Immature natural killer cell (primary cell): ENCODE data around the gene VAC14. TPM values are rescaled to one million over a fixed set of nuclear protein-coding genes. Genes with fewer than 3 reads are reported as not detected.
A peak's percentile ranks its signal among the peaks of the same experiment; 100 is the strongest.

Source experiments
- DNase-seq, 3 donors: peaks; one replicate each; pipeline ENCODE4 v3.0.0; 2022; ENCODE audit warnings: mixed read lengths in 1 of 3
- H3K27ac Mint-ChIP-seq, 6 donors: one replicate each; pipeline ENCODE4 v1.8.0; 2020; ENCODE audit warnings: mixed read lengths in 6 of 6, mild to moderate bottlenecking in 5 of 6, inconsistent platforms in 4 of 6, moderate library complexity in 3 of 6
- H3K27me3 Mint-ChIP-seq, 3 donors: one replicate each; pipeline ENCODE4 v1.8.0; 2020 to 2021; ENCODE audit warnings: low read depth in 3 of 3, mild to moderate bottlenecking in 3 of 3, mixed read lengths in 3 of 3, moderate library complexity in 3 of 3, inconsistent platforms in 1 of 3
- H3K36me3 Mint-ChIP-seq, 3 donors: one replicate each; pipeline ENCODE4 v1.8.0; 2020; ENCODE audit warnings: mixed read lengths in 3 of 3, inconsistent platforms in 2 of 3, mild to moderate bottlenecking in 2 of 3
- H3K4me1 Mint-ChIP-seq, 2 donors: one replicate each; pipeline ENCODE4 v1.8.0; 2020; ENCODE audit warnings: inconsistent platforms in 2 of 2, mild to moderate bottlenecking in 2 of 2, mixed read lengths in 2 of 2, moderate library complexity in 1 of 2
- H3K4me3 Mint-ChIP-seq, 5 donors: one replicate each; pipeline ENCODE4 v1.8.0; 2020; ENCODE audit warnings: mild to moderate bottlenecking in 5 of 5, mixed read lengths in 5 of 5, inconsistent platforms in 3 of 5, moderate library complexity in 3 of 5
- H3K9me3 Mint-ChIP-seq, 6 donors: one replicate each; pipeline ENCODE4 v1.8.0; 2020; ENCODE audit warnings: mild to moderate bottlenecking in 6 of 6, mixed read lengths in 6 of 6, inconsistent platforms in 4 of 6, moderate library complexity in 3 of 6
- polyA plus RNA-seq, 3 donors: library from polyadenylated mRNA; unstranded; fragments of 300-500 nt; fragmentation: Illumina TruSeq; gene quantifications; one replicate each; pipeline ENCODE4 v1.2.3, GENCODE V29; 2021

Gene VAC14
- polyA plus RNA-seq, 3 donors from 2014 or later = 19.1 to 42.2 (median 28.1) TPM

GRCh38 chr16:70703041-70703834, 97.7 kb downstream of the VAC14 start:
- H3K4me3 Mint-ChIP-seq = no peak overlapping the region
- H3K9me3 Mint-ChIP-seq = no peaks in the 10 kb centered on the region
- no peak for DNase-seq
- no peak overlapping the region for H3K27ac Mint-ChIP-seq
- H3K4me1 Mint-ChIP-seq = peaks cover 4% of the 10 kb centered on the region in 2 donors
- peaks cover 0 to 2% (median 0%) of the 10 kb centered on the region in 3 donors for H3K27me3 Mint-ChIP-seq
- H3K36me3 Mint-ChIP-seq = peaks cover 0 to 3% (median 0%) of the 10 kb centered on the region in 3 donors

- H3K9me3 Mint-ChIP-seq = no peaks in the 10 kb centered on the region
- peaks cover 0 to 2% (median 0%) of the 10 kb centered on the region in 3 donors for H3K27me3 Mint-ChIP-seq
- H3K36me3 Mint-ChIP-seq = no peaks in the 10 kb centered on the region
- no peak for DNase-seq
- no peak overlapping the region for H3K27ac Mint-ChIP-seq
- no peak overlapping the region for H3K4me3 Mint-ChIP-seq
- H3K4me1 Mint-ChIP-seq = peaks cover 4% of the 10 kb centered on the region in 2 donors
Observed at GRCh38 chr16:70702624-70703023, 98.3 kb downstream of the VAC14 start.

GRCh38 chr16:70701998-70702397, 99.0 kb downstream of the VAC14 start:
- Mint-ChIP-seq H3K4me1 (peaks cover 6 to 7% of the 10 kb centered on the region in 2 donors), H3K36me3 (no peaks in the 10 kb centered on the region), H3K27me3 (peaks cover 0 to 2% (median 0%) of the 10 kb centered on the region in 3 donors), H3K27ac (peak overlapping the region in 1 of 6 donors; percentile 40), H3K4me3 (no peak overlapping the region), H3K9me3 (no peaks in the 10 kb centered on the region)
- DNase-seq = no peak

GRCh38 chr16:70701596-70701995, 99.4 kb downstream of the VAC14 start:
- no peak for DNase-seq
- no peaks in the 10 kb centered on the region for H3K36me3 Mint-ChIP-seq
- no peak overlapping the region for H3K4me3 Mint-ChIP-seq
- no peaks in the 10 kb centered on the region for H3K9me3 Mint-ChIP-seq
- H3K4me1 Mint-ChIP-seq = peaks cover 7 to 11% of the 10 kb centered on the region in 2 donors
- peaks cover 0 to 2% (median 0%) of the 10 kb centered on the region in 3 donors for H3K27me3 Mint-ChIP-seq
- no peak overlapping the region for H3K27ac Mint-ChIP-seq

- Mint-ChIP-seq H3K9me3 (no peaks in the 10 kb centered on the region), H3K4me3 (no peak overlapping the region), H3K27ac (peak overlapping the region in 1 of 6 donors; percentile 4), H3K36me3 (no peaks in the 10 kb centered on the region), H3K27me3 (peaks cover 0 to 2% (median 0%) of the 10 kb centered on the region in 3 donors), H3K4me1 (peaks cover 11 to 13% of the 10 kb centered on the region in 2 donors)
- no peak for DNase-seq
Observed at GRCh38 chr16:70701036-70701435, 99.9 kb downstream of the VAC14 start.

GRCh38 chr16:70700101-70701020, 100.6 kb downstream of the VAC14 start:
- Mint-ChIP-seq H3K4me1 (peaks cover 16 to 20% of the 10 kb centered on the region in 2 donors), H3K27me3 (no peaks in the 10 kb centered on the region), H3K27ac (no peak overlapping the region), H3K9me3 (no peaks in the 10 kb centered on the region), H3K4me3 (no peak overlapping the region), H3K36me3 (no peaks in the 10 kb centered on the region)
- no peak for DNase-seq

- Mint-ChIP-seq H3K9me3 (no peaks in the 10 kb centered on the region), H3K27me3 (no peaks in the 10 kb centered on the region), H3K36me3 (no peaks in the 10 kb centered on the region), H3K4me3 (no peak overlapping the region), H3K27ac (no peak overlapping the region), H3K4me1 (peaks cover 19 to 22% of the 10 kb centered on the region in 2 donors)
- DNase-seq = no peak
Observed at GRCh38 chr16:70699696-70700095, 101.3 kb downstream of the VAC14 start.

GRCh38 chr16:70698901-70699300, 102.1 kb downstream of the VAC14 start:
- H3K36me3 Mint-ChIP-seq = no peaks in the 10 kb centered on the region
- H3K9me3 Mint-ChIP-seq = no peaks in the 10 kb centered on the region
- no peak for DNase-seq
- H3K27ac Mint-ChIP-seq = no peak overlapping the region
- H3K4me1 Mint-ChIP-seq = peaks cover 19 to 22% of the 10 kb centered on the region in 2 donors
- H3K27me3 Mint-ChIP-seq = no peaks in the 10 kb centered on the region
- H3K4me3 Mint-ChIP-seq = no peak overlapping the region

- H3K4me1 Mint-ChIP-seq = peaks cover 19 to 22% of the 10 kb centered on the region in 2 donors
- H3K27ac Mint-ChIP-seq = peak overlapping the region in 1 of 6 donors; percentile 21
- DNase-seq = no peak
- H3K9me3 Mint-ChIP-seq = no peaks in the 10 kb centered on the region
- H3K36me3 Mint-ChIP-seq = no peaks in the 10 kb centered on the region
- no peaks in the 10 kb centered on the region for H3K27me3 Mint-ChIP-seq
- no peak overlapping the region for H3K4me3 Mint-ChIP-seq
Observed at GRCh38 chr16:70697594-70698170, 103.3 kb downstream of the VAC14 start.

GRCh38 chr16:70696952-70697593, 103.9 kb downstream of the VAC14 start:
- H3K27ac Mint-ChIP-seq = no peak overlapping the region
- no peak for DNase-seq
- no peak overlapping the region for H3K4me3 Mint-ChIP-seq
- no peaks in the 10 kb centered on the region for H3K27me3 Mint-ChIP-seq
- H3K9me3 Mint-ChIP-seq = no peaks in the 10 kb centered on the region
- no peaks in the 10 kb centered on the region for H3K36me3 Mint-ChIP-seq
- H3K4me1 Mint-ChIP-seq = peaks cover 19 to 22% of the 10 kb centered on the region in 2 donors

GRCh38 chr16:70696355-70696754, 104.6 kb downstream of the VAC14 start:
- H3K36me3 Mint-ChIP-seq = no peaks in the 10 kb centered on the region
- H3K27me3 Mint-ChIP-seq = no peaks in the 10 kb centered on the region
- H3K4me1 Mint-ChIP-seq = peaks cover 19 to 22% of the 10 kb centered on the region in 2 donors
- no peak for DNase-seq
- H3K9me3 Mint-ChIP-seq = no peaks in the 10 kb centered on the region
- no peak overlapping the region for H3K4me3 Mint-ChIP-seq
- H3K27ac Mint-ChIP-seq = no peak overlapping the region

- Mint-ChIP-seq H3K36me3 (no peaks in the 10 kb centered on the region), H3K9me3 (no peaks in the 10 kb centered on the region), H3K4me1 (peaks cover 17 to 22% of the 10 kb centered on the region in 2 donors), H3K4me3 (peak overlapping the region in 2 of 5 donors; percentile 18 to 61), H3K27me3 (no peaks in the 10 kb centered on the region), H3K27ac (peak overlapping the region in 4 of 6 donors; percentile 7 to 75 (median 38))
- DNase-seq = peak in 1 of 3 donors; percentile 13
Observed at GRCh38 chr16:70695331-70696070, 105.5 kb downstream of the VAC14 start.

GRCh38 chr16:70694868-70695218, 106.1 kb downstream of the VAC14 start:
- H3K4me1 Mint-ChIP-seq = peaks cover 17 to 22% of the 10 kb centered on the region in 2 donors
- no peak overlapping the region for H3K4me3 Mint-ChIP-seq
- no peak for DNase-seq
- no peaks in the 10 kb centered on the region for H3K27me3 Mint-ChIP-seq
- H3K27ac Mint-ChIP-seq = no peak overlapping the region
- H3K9me3 Mint-ChIP-seq = no peaks in the 10 kb centered on the region
- no peaks in the 10 kb centered on the region for H3K36me3 Mint-ChIP-seq
